HG03575 (cell line): Measurements from ENCODE around the gene GCLC.

ENCODE experiments used
- ATAC-seq: cut with Tn5 transposase; IDR thresholded peaks from one replicate; pipeline ENCODE4 v1.9.1; 2021; ENCODE audit not compliant: unreplicated experiment, insufficient number of reproducible peaks, low FRiP score; ENCODE audit errors: extremely low read depth

Gene GCLC

GRCh38 chr6:53529324-53530036, 15.4 kb downstream of the GCLC start:
- ATAC-seq: no peak

- ATAC-seq: no peak
Observed at GRCh38 chr6:53528107-53528506, 16.8 kb downstream of the GCLC start.

GRCh38 chr6:53527249-53527765, 17.6 kb downstream of the GCLC start:
- no peak for ATAC-seq

DNA sequence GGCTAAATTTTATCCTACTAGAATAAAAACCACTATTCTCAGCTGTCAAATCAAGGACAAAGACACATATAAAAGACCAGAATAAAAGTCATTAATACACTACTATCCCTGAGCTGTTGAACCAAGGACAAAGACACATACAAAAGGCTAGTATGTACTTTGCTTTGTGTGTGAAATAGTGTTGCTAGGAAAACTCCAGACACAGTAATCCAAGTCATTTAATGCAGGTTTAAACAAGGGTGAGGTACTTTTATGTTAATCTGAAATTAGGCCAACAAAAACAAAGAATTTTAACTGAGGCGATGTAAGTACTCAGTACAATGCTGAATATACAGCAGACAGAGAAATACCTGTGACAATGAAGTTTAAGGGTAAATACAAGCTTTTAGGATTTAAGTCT, 18.9 kb downstream of the GCLC start:
- ATAC-seq: no peak

- ATAC-seq: no peak
Observed at GRCh38 chr6:53524455-53524815, 20.5 kb downstream of the GCLC start.

GRCh38 chr6:53523511-53524454, 21.1 kb downstream of the GCLC start:
- no peak for ATAC-seq

- ATAC-seq: no peak
Observed at GRCh38 chr6:53520320-53520928, 24.5 kb downstream of the GCLC start.

DNA sequence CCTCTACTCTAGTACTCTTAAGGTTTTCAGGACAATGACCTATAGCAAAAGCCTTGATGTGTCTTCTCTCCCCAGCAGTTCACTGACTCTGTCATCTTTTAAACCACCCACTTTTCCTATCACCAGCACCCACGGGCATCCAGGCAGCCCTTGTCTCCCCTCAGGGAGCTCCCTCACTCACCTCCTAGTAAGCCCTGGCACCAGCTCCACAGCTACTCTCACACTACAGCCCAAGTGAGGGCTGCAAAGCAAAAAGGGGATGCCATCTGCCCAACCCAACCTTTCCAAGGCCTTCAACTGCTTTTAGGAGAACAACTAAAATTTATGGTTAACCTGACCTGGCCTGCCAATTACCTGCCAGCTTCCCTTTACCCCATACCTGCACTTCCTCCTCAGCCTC, 26.0 kb downstream of the GCLC start:
- no peak for ATAC-seq

DNA sequence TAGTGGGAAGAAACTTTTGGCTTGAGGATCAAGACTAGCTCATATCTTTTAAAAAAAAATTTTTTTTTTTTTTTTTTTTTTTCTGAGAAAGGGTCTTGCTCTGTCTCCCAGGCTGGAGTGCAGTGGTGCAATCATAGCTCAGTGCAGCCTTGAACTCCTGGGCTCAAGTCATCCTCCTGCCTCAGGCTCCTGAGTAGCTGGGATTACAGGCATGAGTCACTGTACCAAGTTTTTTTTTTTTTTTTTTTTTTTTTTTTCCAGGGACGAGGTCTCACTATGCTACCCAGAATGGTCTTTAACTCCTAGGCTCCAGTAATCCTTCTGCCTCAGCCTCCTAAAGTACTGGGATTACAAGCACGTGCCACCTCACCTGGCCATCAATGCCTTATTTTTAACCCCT, 27.9 kb downstream of the GCLC start:
- no peak for ATAC-seq

DNA sequence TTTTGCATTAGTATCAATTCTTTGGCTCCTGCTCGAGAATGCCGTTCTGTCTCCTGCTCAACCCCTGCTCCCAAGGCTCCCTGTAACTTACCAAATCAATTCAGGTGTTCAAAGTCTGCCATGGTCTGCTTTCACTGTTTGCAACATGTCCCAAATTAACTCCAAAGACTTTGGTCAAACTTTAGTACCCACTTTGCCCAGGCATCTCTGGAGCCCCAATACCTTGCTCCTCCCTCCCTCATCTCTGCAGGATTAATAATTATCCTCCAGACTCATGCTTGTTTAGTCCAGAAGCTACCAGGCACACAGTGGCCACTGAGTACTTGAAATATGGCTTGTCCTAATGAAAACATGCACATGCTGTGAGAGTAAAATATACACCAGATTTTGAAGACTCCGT, 30.2 kb downstream of the GCLC start:
- no peak for ATAC-seq

DNA sequence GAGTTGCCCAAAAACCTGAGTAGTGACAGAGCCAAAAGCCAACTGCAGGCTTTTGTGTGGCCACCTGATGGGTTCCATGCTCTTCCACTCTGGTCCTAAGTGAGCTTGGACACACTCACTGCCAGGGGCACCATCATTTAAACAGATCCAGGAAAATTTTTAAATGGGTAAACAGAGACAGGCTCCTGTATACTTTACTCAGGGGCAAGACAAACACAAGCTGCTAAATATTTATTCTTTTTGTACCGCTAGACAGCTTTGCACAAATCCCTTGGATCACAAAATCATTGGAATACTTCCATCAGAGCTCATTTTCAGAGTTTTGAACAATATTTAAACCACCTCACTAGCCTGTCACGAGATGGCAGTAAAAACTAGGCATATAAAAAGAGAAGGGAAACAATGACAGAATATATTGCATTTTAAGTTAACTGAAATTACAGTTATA, 31.4 kb downstream of the GCLC start:
- no peak for ATAC-seq

DNA sequence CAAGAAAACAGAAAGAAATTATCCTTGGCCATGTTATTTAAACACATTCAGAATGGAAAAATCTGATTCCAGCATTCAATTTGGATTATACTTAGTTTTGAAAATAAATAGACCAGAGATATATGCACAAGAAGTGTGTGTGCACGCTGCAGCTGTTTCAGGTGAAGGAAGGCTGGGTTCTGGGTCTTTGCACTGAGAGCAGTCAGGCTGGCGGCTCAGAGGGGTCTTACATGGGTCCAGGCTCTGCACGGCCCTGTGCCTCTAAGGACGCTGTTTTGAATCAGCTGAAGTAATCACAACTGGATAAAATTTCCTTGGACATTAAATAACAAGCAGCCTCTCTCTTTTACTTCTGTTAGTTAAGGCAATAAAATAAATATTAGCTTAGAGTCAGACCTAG, 31.8 kb downstream of the GCLC start:
- ATAC-seq: no peak

DNA sequence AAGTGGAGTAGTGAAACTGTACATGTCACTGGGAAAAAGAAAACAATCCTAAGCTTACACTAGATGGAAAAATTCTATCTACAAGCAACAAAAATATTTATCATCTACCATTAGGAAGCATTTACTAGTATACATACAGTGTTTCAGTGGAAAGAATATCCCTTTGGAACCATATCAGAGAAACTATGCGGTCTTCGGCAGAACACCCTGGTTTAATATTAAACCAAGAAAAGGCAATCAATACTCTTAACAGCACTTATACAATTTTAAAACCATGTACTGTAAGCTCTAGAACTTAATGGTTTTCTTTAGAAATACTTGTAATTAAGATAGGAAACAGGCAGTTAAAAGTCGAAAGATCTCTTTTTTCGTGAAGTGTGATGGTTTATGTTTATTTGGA, 32.3 kb downstream of the GCLC start:
- ATAC-seq: no peak

DNA sequence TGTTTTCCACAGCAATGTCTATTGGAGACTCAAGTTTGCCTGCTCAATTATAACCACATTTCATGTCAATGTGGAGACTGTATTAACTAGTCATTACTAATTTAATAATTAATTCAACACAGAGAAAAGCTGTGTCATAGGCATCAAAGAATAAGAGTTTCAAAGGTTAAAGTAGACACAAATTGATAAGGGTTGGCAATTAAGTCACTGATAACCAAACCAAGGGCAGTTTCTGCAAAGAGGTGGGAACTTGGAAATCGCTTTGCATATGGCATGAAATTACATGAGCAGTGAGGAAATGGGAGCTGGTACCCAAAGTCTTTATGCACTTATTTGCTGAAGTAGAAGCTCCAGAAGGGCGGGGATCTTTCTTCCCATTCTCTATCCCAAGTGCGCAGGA, 34.2 kb downstream of the GCLC start:
- no peak for ATAC-seq

- ATAC-seq: no peak
Observed at GRCh38 chr6:53506872-53507271, 38.0 kb downstream of the GCLC start.

GRCh38 chr6:53504512-53504911, 40.4 kb downstream of the GCLC start:
- ATAC-seq: no peak

DNA sequence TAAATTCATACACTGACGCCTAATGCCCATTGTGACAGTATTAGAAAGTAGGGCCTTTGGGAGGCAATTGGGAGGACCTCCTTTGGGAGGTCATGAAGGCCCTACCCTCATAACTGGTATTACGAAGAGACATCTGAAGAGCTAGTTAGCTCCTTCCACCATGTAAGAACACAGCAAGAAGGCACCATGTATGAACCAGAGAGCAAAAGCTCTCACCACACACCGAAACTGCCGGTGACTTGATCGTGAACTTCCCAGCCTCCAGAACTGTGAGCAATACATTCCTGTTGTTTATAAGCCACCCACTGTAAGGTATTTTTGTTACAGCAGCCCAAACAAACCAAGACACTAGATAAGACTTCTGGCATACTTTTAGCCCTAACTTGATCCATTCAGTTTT, 41.8 kb downstream of the GCLC start:
- no peak for ATAC-seq

DNA sequence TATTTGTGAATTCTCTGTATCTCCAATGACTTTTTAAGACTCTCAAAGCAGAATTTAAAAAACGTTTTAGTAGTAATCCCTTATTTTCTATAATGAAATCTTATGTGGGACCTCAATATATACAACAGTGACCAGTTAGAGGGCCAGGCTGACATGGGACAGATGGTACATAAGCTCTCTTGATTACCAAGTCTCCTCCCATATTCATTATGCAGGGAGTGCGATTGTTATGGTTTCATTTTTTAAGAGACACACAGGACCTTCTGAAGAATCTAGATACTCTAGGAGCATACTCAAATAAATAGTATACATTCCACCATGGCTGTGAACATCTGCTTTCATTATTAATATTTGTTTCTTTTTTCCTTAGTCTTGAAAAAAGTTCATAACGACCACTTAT, 43.5 kb downstream of the GCLC start:
- no peak for ATAC-seq

DNA sequence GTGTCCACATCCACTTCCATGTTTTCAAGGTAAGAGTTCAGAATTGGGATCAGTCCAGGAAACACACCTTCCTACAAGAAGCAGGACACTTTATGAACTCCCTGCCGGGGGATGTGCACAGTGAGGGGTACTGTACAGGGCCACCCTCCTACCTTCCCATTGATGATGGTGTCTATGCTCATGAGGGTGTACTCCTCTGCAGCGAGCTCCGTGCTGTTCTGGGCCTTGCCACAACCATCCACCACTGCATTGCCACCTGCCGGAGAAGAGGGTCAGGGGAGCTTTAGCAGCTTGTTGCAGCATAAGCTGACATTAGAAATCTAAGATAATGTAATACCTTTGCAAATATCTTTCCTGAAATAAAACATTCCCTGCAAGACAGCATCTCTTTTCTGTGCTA, 44.8 kb downstream of the GCLC start:
- no peak for ATAC-seq

GRCh38 chr6:53499094-53499493, 45.8 kb downstream of the GCLC start:
- no peak for ATAC-seq
